NCI-H1694 (cell line): ENCODE results near the gene F7.
"Not testable (repeated sequence)": the region's sequence is repeated elsewhere in the genome, so short reads cannot be mapped to it uniquely, and the experiment has no call there.

ENCODE experiments used
- DNase-seq: peaks from one replicate; lab custom pipeline; 2025; lab: John Stamatoyannopoulos, UW

F7 gene

GRCh38 chr13:113153810-113154748, 48.5 kb downstream of the F7 start:
- peak; percentile 14 for DNase-seq

- no peak for DNase-seq
These were observed 49.6 kb downstream of the F7 start for GRCh38 chr13:113155201-113155600.

- no peak for DNase-seq
These were observed 50.5 kb downstream of the F7 start for GRCh38 chr13:113155982-113156655.

- DNase-seq: no peak
These were observed 51.8 kb downstream of the F7 start for GRCh38 chr13:113157206-113157928.

- DNase-seq: no peak
These were observed 52.5 kb downstream of the F7 start, which contains the start of gene PROZ for GRCh38 chr13:113157929-113158747. Gene PROZ, plus strand, starts transcription at chr13:113158648. Its CDS starts 13 bp downstream, at chr13:113158661.

- DNase-seq: no peak
These were observed 53.4 kb downstream of the F7 start for GRCh38 chr13:113158946-113159345.

- no peak for DNase-seq
These were observed 54.1 kb downstream of the F7 start for GRCh38 chr13:113159701-113160100.

GRCh38 chr13:113160983-113161382, 55.4 kb downstream of the F7 start:
- no peak for DNase-seq

- DNase-seq: no peak
These were observed 55.8 kb downstream of the F7 start for GRCh38 chr13:113161433-113161832.

- DNase-seq: not testable (repeated sequence)
These were observed 56.4 kb downstream of the F7 start for GRCh38 chr13:113161975-113162374.

- DNase-seq: no peak
These were observed 57.4 kb downstream of the F7 start for GRCh38 chr13:113162783-113163685.

- DNase-seq: no peak
These were observed 58.9 kb downstream of the F7 start for GRCh38 chr13:113164492-113164891.

GRCh38 chr13:113166266-113166665, 60.7 kb downstream of the F7 start:
- no peak for DNase-seq

GRCh38 chr13:113166681-113167080, 61.1 kb downstream of the F7 start:
- no peak for DNase-seq

- DNase-seq: no peak
These were observed 61.6 kb downstream of the F7 start for GRCh38 chr13:113167155-113167554.

GRCh38 chr13:113167575-113167974, 62.0 kb downstream of the F7 start:
- no peak for DNase-seq

- no peak for DNase-seq
These were observed 62.6 kb downstream of the F7 start for GRCh38 chr13:113168211-113168610.

GRCh38 chr13:113169277-113170272, 64.0 kb downstream of the F7 start:
- DNase-seq: no peak
